ENCODE measurements around the gene CD1B.
"Not testable (repeated sequence)": the region's sequence is repeated elsewhere in the genome, so short reads cannot be mapped to it uniquely, and the experiment has no call there.

The CD1B gene

GRCh38 chr1:158283965-158284364 lies 47.4 kb downstream of the CD1B start:
- no peak for TF ChIP-seq CTCF (IDR thresholded peaks at IDR 0.05)
- Histone ChIP-seq H3K4me1 (ENCODE audit: control insufficient read depth in 1 of 2, insufficient read depth in 1 of 2, low read depth in 1 of 2, low read length in 1 of 2) (peaks cover 22 to 34% of the 10 kb centered on the region in 2 experiments), H3K9me3 (no peaks in the 10 kb centered on the region), H3K36me3 (no peaks in the 10 kb centered on the region), H3K27me3 (peaks cover 2% of the 10 kb centered on the region), H3K4me3 (ENCODE audit: low read depth in 1 of 2, low read length in 1 of 2) (no peak overlapping the region), H3K27ac (peak overlapping the region; percentile 57)

GRCh38 chr1:158282421-158282820 lies 48.9 kb downstream of the CD1B start:
- H3K4me3 ChIP-seq (ENCODE audit: low read depth in 1 of 2, low read length in 1 of 2); H3K27ac ChIP-seq; H3K9me3 ChIP-seq: not testable (repeated sequence)

More at GRCh38 chr1:158282421-158282820, 48.9 kb downstream of the CD1B start:
- not testable (repeated sequence) for H3K27me3 ChIP-seq, H3K36me3 ChIP-seq
- H3K4me1 ChIP-seq (ENCODE audit: control insufficient read depth in 1 of 2, insufficient read depth in 1 of 2, low read depth in 1 of 2, low read length in 1 of 2), result peaks cover 22 to 34% of the 10 kb centered on the region in 2 experiments
